ENCODE measurements around the gene TAX1BP3. TPM values are rescaled to one million over a fixed set of nuclear protein-coding genes. Genes with fewer than 3 reads are reported as not detected.

Gene TAX1BP3
- total and polyA plus RNA-seq, 9 of the 15 experiments (the other 6 are each of a cell fraction or from before 2014, with no cell fraction given), result 0.99 to 14.5 (median 6.2) TPM

- TF ChIP-seq TSHZ1 (CRISPR knock-in tag; IDR thresholded peaks at IDR 0.05) (no peak), NR3C1 (CRISPR knock-in tag; IDR thresholded peaks at IDR 0.05) (no peak), AFF4 (CRISPR knock-in tag; IDR thresholded peaks at IDR 0.05) (no peak), ETV5 (CRISPR knock-in tag; IDR thresholded peaks at IDR 0.05; ENCODE audit: low read depth) (no peak), TEAD1 (CRISPR knock-in tag; IDR thresholded peaks at IDR 0.05) (no peak)
Observed at GRCh38 chr17:3621146-3621720, 47.1 kb downstream of the TAX1BP3 start (continued).

Data from K562 (cell line).